KMS-11 (cell line): ENCODE data around the gene ABLIM2.

ENCODE experiments used
- H2AFZ ChIP-seq: fragments of 200-600 bp; sonication (generic); 2 replicates; pipeline ENCODE4 v1.6.1; 2016; ENCODE audit warnings: antibody characterized with exemption, mixed run types, low read depth
- H3K27ac ChIP-seq: fragments of 200-600 bp; sonication (generic); 2 replicates; pipeline ENCODE4 v1.6.1; 2016; ENCODE audit warnings: mild to moderate bottlenecking, mixed run types
- H3K27me3 ChIP-seq: fragments of 200-600 bp; sonication (generic); 2 replicates; pipeline ENCODE4 v1.6.1; 2017; ENCODE audit warnings: mild to moderate bottlenecking, low read depth, mixed run types, moderate library complexity; ENCODE audit not compliant: insufficient read depth
- H3K36me3 ChIP-seq: fragments of 200-600 bp; sonication (generic); 2 replicates; pipeline ENCODE4 v1.6.1; 2017; ENCODE audit warnings: mild to moderate bottlenecking, mixed run types; ENCODE audit not compliant: insufficient read depth
- H3K4me1 ChIP-seq: fragments of 200-600 bp; sonication (generic); 2 replicates; pipeline ENCODE4 v1.6.1; 2016; ENCODE audit warnings: mild to moderate bottlenecking, low read depth, mixed run types; ENCODE audit not compliant: poor library complexity, severe bottlenecking
- H3K4me2 ChIP-seq: fragments of 200-600 bp; sonication (generic); 2 replicates; pipeline ENCODE4 v1.7.0; 2016; ENCODE audit warnings: mild to moderate bottlenecking, mixed run types
- H3K4me3 ChIP-seq: fragments of 200-600 bp; sonication (generic); IDR thresholded peaks from 2 replicates; pipeline ENCODE4 v1.6.1; 2017; ENCODE audit warnings: low read depth, low read length, mixed read lengths; ENCODE audit not compliant: insufficient read depth
- H3K79me2 ChIP-seq: fragments of 200-600 bp; sonication (generic); 2 replicates; pipeline ENCODE4 v1.6.1; 2016; ENCODE audit warnings: low read depth, mixed run types; ENCODE audit not compliant: insufficient read depth
- H3K9ac ChIP-seq: fragments of 200-600 bp; sonication (generic); 2 replicates; pipeline ENCODE4 v1.6.1; 2016; ENCODE audit warnings: mild to moderate bottlenecking, mixed run types
- H4K20me1 ChIP-seq: fragments of 200-600 bp; sonication (generic); 2 replicates; pipeline ENCODE4 v1.6.1; 2016; ENCODE audit warnings: mild to moderate bottlenecking, mixed run types; ENCODE audit not compliant: insufficient read depth
- CTCF ChIP-seq: fragments of 200-600 bp; sonication (generic); conservative IDR thresholded peaks from 2 replicates; pipeline ENCODE4 v1.6.1; 2017; ENCODE audit warnings: low read depth, mild to moderate bottlenecking, antibody characterized with exemption, low read length, moderate library complexity, mixed read lengths

ABLIM2 gene

GRCh38 chr4:8021796-8022195, 136.8 kb downstream of the ABLIM2 start:
- Histone ChIP-seq H3K9ac (no peak overlapping the region), H3K27ac (no peak overlapping the region), H3K27me3 (no peaks in the 10 kb centered on the region; the same call in 1 of the 2 replicates), H3K79me2 (no peaks in the 10 kb centered on the region), H3K4me2 (no peak overlapping the region), H3K36me3 (no peaks in the 10 kb centered on the region), H3K4me3 (no peak overlapping the region), H4K20me1 (no peaks in the 10 kb centered on the region), H3K4me1 (no peaks in the 10 kb centered on the region), H2AFZ (no peak overlapping the region)
- TF ChIP-seq CTCF, result no peak

GRCh38 chr4:8019396-8020365, 138.9 kb downstream of the ABLIM2 start:
- no peak overlapping the region for H3K9ac ChIP-seq
- H3K4me3 ChIP-seq, result no peak overlapping the region
- H3K27ac ChIP-seq, result no peak overlapping the region
- H3K4me1 ChIP-seq, result no peaks in the 10 kb centered on the region
- TF ChIP-seq CTCF, result no peak
- H4K20me1 ChIP-seq, result no peaks in the 10 kb centered on the region
- no peak overlapping the region for H2AFZ ChIP-seq
- H3K36me3 ChIP-seq, result no peaks in the 10 kb centered on the region
- no peak overlapping the region for H3K4me2 ChIP-seq
- H3K79me2 ChIP-seq, result no peaks in the 10 kb centered on the region
- H3K27me3 ChIP-seq, result no peaks in the 10 kb centered on the region; the same call in 1 of the 2 replicates

GRCh38 chr4:8016527-8016926, 142.1 kb downstream of the ABLIM2 start:
- H3K4me2 ChIP-seq, result no peak overlapping the region
- H3K27me3 ChIP-seq, result no peaks in the 10 kb centered on the region; the same call in 1 of the 2 replicates
- H3K4me3 ChIP-seq, result no peak overlapping the region
- H3K4me1 ChIP-seq, result no peaks in the 10 kb centered on the region
- no peaks in the 10 kb centered on the region for H3K36me3 ChIP-seq
- no peak overlapping the region for H3K9ac ChIP-seq
- no peaks in the 10 kb centered on the region for H4K20me1 ChIP-seq
- no peaks in the 10 kb centered on the region for H3K79me2 ChIP-seq
- TF ChIP-seq CTCF, result no peak
- H3K27ac ChIP-seq, result no peak overlapping the region
- H2AFZ ChIP-seq, result no peak overlapping the region

GRCh38 chr4:8015512-8015911, 143.1 kb downstream of the ABLIM2 start:
- Histone ChIP-seq H4K20me1 (no peaks in the 10 kb centered on the region), H3K4me2 (no peak overlapping the region), H3K9ac (no peak overlapping the region), H3K79me2 (no peaks in the 10 kb centered on the region), H3K27ac (no peak overlapping the region), H2AFZ (no peak overlapping the region), H3K36me3 (no peaks in the 10 kb centered on the region), H3K4me1 (no peaks in the 10 kb centered on the region), H3K4me3 (no peak overlapping the region), H3K27me3 (no peaks in the 10 kb centered on the region; the same call in 1 of the 2 replicates)
- no peak for TF ChIP-seq CTCF
